Lower lobe of right lung (tissue), 2 donors: Measurements from ENCODE around the gene ASPSCR1. TPM values are rescaled to one million over a fixed set of nuclear protein-coding genes. Genes with fewer than 3 reads are reported as not detected.

Source experiments
- ATAC-seq, 2 donors: fragments of 200-7000 bp; cut with Tn5 transposase; one replicate each; pipeline ENCODE4 v1.9.1; 2020 to 2022; ENCODE audit warnings: mild to moderate bottlenecking in 2 of 2, moderate library complexity in 2 of 2
- DNase-seq: peaks from one replicate; pipeline ENCODE4 v3.0.0-alpha.2; 2020
- H3K27ac ChIP-seq: fragments of 200-600 bp; one replicate; pipeline ENCODE4 v1.8.0; 2022
- H3K27me3 ChIP-seq: fragments of 200-600 bp; one replicate; pipeline ENCODE4 v1.8.0; 2022; ENCODE audit warnings: low read depth
- H3K36me3 ChIP-seq: fragments of 200-600 bp; one replicate; pipeline ENCODE4 v1.8.0; 2022; ENCODE audit warnings: mild to moderate bottlenecking
- H3K4me1 ChIP-seq: fragments of 200-600 bp; one replicate; pipeline ENCODE4 v1.8.0; 2022
- H3K4me3 ChIP-seq: fragments of 200-600 bp; one replicate; pipeline ENCODE4 v1.8.0; 2022; ENCODE audit warnings: mild to moderate bottlenecking
- H3K9me3 ChIP-seq: fragments of 200-600 bp; one replicate; pipeline ENCODE4 v1.8.0; 2022
- intact Hi-C: fragments of 100-400 bp; cut with DNase I; formaldehyde crosslinking; loops from one replicate; pipeline ENCODE4 v1.11.0; 2022
- long read RNA-seq: library from polyadenylated mRNA; unstranded; transcript quantifications from one replicate; pipeline ENCODE4 v2.0.0, GENCODE V29; 2021
- total RNA-seq: library from RNA; stranded (reverse); fragmentation: NEBNext Ultra II Directional; extraction: Animal tissue kit (Norgen Biotek cat#: 25700); gene quantifications from one replicate; pipeline ENCODE4 v1.2.1, GENCODE V29; 2021
- TF ChIP-seq, protein P1 (sequence below): fragments of 200-600 bp; IDR thresholded peaks from one replicate; pipeline ENCODE4 v1.8.0; 2022; ENCODE audit warnings: antibody characterized with exemption, mild to moderate bottlenecking
- donor health status: DM: no; HTN: yes; CAD: no; lungs with severe emphysema.

Gene ASPSCR1, protein sequence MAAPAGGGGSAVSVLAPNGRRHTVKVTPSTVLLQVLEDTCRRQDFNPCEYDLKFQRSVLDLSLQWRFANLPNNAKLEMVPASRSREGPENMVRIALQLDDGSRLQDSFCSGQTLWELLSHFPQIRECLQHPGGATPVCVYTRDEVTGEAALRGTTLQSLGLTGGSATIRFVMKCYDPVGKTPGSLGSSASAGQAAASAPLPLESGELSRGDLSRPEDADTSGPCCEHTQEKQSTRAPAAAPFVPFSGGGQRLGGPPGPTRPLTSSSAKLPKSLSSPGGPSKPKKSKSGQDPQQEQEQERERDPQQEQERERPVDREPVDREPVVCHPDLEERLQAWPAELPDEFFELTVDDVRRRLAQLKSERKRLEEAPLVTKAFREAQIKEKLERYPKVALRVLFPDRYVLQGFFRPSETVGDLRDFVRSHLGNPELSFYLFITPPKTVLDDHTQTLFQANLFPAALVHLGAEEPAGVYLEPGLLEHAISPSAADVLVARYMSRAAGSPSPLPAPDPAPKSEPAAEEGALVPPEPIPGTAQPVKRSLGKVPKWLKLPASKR
- total RNA-seq: 45.3 TPM
- long read RNA-seq, full-length matches to known transcripts: 76 of 140 reads
- long read RNA-seq, partial matches to known transcripts: 24 of 140 reads
- long read RNA-seq, other reads (novel, unspliced or antisense): 40 of 140 reads

DNA sequence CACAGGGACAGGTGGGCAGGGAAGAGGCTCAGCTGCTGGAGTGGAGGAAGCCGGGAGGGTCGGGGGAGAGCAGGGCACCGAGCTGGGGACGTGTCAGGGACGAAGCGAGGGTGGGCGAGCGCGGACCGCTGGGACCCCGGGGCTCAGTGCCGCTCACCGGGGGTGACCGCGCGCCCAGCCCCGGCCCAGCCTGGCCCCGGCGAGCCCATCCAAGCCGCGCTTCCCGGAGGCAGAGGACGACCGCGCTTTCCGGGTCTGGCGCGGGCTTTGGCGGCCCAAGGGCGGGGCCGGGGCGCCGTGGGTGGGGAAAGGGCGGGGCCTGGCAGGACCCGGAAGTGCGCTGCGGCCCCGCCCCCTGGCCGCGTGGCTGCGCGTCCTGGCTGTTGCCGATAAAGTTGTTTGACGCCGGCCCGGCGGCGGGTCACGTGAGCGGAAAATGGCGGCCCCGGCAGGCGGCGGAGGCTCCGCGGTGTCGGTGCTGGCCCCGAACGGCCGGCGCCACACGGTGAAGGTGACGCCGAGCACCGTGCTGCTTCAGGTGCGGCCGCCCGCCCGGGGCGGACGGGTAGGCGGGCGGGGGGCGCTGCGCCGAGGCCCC, at the start of gene ASPSCR1:
TSS of gene ASPSCR1 (plus strand) at position 419 of the 598 bp plus-strand sequence. CDS start at position 437, 18 bp downstream.
- TF ChIP-seq, protein P1, sequence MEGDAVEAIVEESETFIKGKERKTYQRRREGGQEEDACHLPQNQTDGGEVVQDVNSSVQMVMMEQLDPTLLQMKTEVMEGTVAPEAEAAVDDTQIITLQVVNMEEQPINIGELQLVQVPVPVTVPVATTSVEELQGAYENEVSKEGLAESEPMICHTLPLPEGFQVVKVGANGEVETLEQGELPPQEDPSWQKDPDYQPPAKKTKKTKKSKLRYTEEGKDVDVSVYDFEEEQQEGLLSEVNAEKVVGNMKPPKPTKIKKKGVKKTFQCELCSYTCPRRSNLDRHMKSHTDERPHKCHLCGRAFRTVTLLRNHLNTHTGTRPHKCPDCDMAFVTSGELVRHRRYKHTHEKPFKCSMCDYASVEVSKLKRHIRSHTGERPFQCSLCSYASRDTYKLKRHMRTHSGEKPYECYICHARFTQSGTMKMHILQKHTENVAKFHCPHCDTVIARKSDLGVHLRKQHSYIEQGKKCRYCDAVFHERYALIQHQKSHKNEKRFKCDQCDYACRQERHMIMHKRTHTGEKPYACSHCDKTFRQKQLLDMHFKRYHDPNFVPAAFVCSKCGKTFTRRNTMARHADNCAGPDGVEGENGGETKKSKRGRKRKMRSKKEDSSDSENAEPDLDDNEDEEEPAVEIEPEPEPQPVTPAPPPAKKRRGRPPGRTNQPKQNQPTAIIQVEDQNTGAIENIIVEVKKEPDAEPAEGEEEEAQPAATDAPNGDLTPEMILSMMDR: no peak

DNA sequence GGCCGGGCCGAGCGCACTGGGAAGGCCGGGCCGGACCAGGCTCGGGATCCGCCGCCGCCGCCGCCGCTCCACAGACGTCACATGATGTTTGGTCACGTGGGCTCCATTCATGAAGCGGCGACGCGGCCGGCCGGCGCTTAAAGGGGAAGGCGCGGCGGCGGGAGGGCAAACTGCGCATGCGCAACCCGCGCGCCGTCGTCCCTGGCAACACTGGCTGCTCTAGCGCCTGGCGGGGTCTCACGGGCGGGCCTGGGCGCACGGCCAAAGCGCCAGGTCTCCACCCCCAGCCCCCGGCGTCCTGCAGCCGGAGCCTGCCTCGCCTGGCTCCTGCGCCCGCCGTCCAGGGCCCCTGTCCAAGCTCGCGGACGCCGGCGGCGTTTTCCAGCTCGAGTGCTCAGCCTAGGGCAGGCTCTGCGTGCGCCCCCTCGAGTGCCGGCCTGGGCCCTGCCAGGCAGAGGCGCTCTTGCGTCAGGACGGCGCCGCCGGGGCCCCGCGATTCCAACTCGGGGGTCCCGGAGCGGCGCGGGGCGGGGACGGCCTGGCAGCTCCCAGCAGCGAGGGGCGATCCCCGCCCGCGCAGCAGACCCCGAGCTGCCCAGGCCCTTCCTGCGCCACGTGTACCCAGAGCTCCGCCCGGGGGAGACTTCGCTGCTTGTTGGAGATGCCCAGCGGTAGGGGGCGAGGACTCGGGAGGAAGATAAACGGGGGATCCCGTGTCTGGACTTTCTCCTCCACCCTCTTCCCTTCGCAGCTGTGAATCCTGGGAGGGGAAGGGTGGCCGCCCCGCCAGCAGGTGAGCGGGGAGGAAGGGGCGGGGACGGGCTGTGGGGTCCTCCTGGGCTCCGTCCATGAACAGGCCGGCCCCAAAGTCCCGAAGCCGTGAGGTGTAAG, 49.5 kb upstream of the ASPSCR1 start, which contains the start of gene MAFG:
TSS of gene MAFG (minus strand) at position 83 of the 891 bp plus-strand sequence. CDS start 4,550 bp downstream, outside the sequence.
- TF ChIP-seq, protein P1: peak; percentile 43
- peak within 1 kb of the TSS; percentile 94 for H3K4me3 ChIP-seq
- H3K9me3 ChIP-seq: no peaks in the 10 kb centered on the region
- H3K36me3 ChIP-seq: peaks cover under 1% of the 10 kb centered on the region
- peak within 1 kb of the TSS; percentile 93 for H3K27ac ChIP-seq
- H3K27me3 ChIP-seq: peaks cover 13% of the 10 kb centered on the region
- peaks cover 44% of the 10 kb centered on the region for H3K4me1 ChIP-seq
- ATAC-seq (peak; percentile 70 to 71), DNase-seq (peak; percentile 94)
- intact Hi-C loops: no loop called here

More for the DNA sequence above, at the start of gene ASPSCR1:
- DNase-seq (peak; percentile 94), ATAC-seq (peak; percentile 97)
- Histone ChIP-seq H3K4me1 (peaks cover 34% of the 10 kb centered on the region), H3K9me3 (no peaks in the 10 kb centered on the region), H3K36me3 (peaks cover 12% of the 10 kb centered on the region), H3K27me3 (no peaks in the 10 kb centered on the region), H3K4me3 (peak within 1 kb of the TSS; percentile 82), H3K27ac (peak within 1 kb of the TSS; percentile 96)
- intact Hi-C loops: no loop called here

DNA sequence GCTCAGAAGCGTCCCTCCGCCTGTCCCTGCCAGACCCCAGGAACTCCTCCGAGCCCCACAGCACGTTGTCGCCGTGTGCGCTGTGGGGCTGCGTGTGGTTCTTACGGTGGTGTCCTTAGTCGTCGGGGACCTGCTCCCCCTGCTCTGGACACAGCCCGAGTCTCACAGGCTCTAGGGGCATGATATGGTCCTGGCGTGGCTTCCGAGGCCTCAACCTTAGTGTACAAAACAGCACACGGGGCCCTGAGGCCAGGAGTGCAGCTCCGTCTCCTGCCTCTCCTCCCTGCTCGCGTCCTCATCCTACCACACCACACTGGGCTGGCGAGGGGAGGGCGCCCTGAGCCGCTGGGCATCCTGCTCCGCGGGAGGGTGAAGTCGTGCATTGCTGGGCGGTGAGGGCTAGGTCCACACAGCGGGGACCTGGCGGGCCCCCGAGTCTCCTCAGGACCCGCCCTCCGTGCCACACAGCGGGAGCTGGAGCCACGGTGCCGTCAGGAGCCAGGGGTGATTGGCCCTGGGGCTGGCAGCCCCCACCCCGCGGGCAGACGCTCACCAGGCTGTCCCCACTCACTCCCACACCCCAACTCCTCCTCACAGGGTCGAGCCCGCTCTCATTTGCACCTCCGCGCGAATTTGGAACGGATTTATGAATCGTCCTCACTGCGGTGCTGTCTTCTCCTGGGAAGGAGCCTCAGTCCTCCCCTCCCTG, 48.7 kb upstream of the ASPSCR1 start:
- Histone ChIP-seq H3K4me1 (peaks cover 37% of the 10 kb centered on the region), H3K9me3 (no peaks in the 10 kb centered on the region), H3K27me3 (peaks cover 13% of the 10 kb centered on the region), H3K27ac (peak overlapping the region; percentile 56), H3K4me3 (peak overlapping the region; percentile 94), H3K36me3 (no peaks in the 10 kb centered on the region)
- no peak for DNase-seq
- intact Hi-C loops: no loop called here
- ATAC-seq: peak in 1 of 2 donors; percentile 0
- TF ChIP-seq, protein P1: no peak

DNA sequence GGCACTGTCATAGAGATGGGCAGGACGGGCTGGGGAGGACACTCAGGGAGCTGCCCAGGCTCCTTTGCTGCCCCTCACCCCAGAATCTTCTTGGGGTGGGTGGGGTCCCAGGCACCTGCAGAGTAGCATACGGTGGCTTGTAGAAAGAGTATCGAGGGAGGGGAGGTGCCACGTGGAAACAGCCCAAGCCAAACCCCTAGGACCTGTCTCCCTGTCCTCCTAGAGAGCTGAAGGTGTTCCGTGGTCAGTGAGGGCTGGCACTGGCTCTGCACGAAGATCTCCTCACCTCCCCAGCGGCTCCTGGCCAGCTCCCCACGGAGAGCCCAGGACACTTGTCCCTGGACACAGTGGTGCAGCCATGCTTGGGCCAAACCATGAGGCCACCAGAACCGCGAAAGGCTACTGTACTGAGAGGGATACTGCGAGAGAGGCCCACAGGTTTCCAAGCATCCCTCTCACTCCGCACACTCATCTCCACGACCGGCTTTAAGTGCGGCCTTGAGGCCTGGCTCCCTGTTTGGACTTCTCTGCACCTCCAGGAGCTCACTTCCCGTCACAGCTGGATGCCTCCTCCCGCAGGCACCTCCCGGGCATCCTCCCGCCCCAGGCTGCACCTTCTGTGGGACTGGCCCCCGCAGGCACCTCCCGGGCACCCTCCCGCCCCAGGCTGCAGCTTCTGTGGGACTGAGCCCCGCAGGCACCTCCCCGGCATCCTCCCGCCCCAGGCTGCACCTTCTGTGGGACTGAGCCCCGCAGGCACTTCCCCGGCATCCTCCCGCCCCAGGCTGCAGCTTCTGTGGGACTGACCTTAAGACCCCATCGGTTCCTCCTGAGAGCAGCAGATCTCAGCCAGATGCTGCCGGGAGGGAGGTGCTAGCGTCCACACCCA, 47.9 kb upstream of the ASPSCR1 start:
- no peaks in the 10 kb centered on the region for H3K36me3 ChIP-seq
- TF ChIP-seq, protein P1: no peak
- intact Hi-C loops: no loop called here
- DNase-seq (no peak), ATAC-seq (no peak)
- no peaks in the 10 kb centered on the region for H3K9me3 ChIP-seq
- H3K27ac ChIP-seq: no peak overlapping the region
- H3K4me1 ChIP-seq: peaks cover 29% of the 10 kb centered on the region
- H3K4me3 ChIP-seq: no peak overlapping the region
- peaks cover 13% of the 10 kb centered on the region for H3K27me3 ChIP-seq
